B cell (primary cell): ENCODE data around the gene CNOT6L. TPM values are rescaled to one million over a fixed set of nuclear protein-coding genes. Genes with fewer than 3 reads are reported as not detected.
"Not testable (repeated sequence)": the region's sequence is repeated elsewhere in the genome, so short reads cannot be mapped to it uniquely, and the experiment has no call there.

Experiments
- ATAC-seq: fragments of 200-7000 bp; cut with Tn5 transposase; one replicate; pipeline ENCODE4 v1.10.0; 2021; ENCODE audit warnings: low read depth, mild to moderate bottlenecking, moderate number of reproducible peaks, moderate library complexity
- CTCF ChIA-PET: fragments of 350-600 bp; sonication (Branson Sonifier 250); formaldehyde crosslinking; loops from one replicate; lab custom pipeline; 2021; ENCODE audit warnings: antibody characterized with exemption, inconsistent platforms; lab: Charles Lee
- POLR2A ChIA-PET: fragments of 350-600 bp; sonication (Branson Sonifier 250); formaldehyde crosslinking; loops from one replicate; lab custom pipeline; 2021; ENCODE audit warnings: antibody characterized with exemption; lab: Charles Lee
- DNase-seq: peaks from one replicate; pipeline ENCODE4 v3.0.0; 2013
- H2AFZ ChIP-seq: 2 replicates; pipeline ENCODE4 v1.6.1; 2012; ENCODE audit warnings: mild to moderate bottlenecking, low read depth, low read length; ENCODE audit not compliant: insufficient read depth, poor library complexity, severe bottlenecking
- H3K27ac ChIP-seq, 2 donors: 1 replicate in 1 of 2; 2 replicates in 1 of 2; pipeline ENCODE4 v1.5.1; 2012 to 2013; ENCODE audit warnings: low read length in 2 of 2, mild to moderate bottlenecking in 2 of 2, moderate library complexity in 1 of 2
- H3K27me3 ChIP-seq, 4 experiments: fragments of 200-600 bp in 1 of 4; sonication (generic) in 1 of 4; replicated peaks in 1 of 4; 1 replicate in 2 of 4; 2 replicates in 2 of 4; pipeline versions ENCODE4 v1.6.1 to v1.7.0; 2013 to 2016; ENCODE audit warnings: low read length in 3 of 4, mild to moderate bottlenecking in 2 of 4, mixed read lengths in 1 of 4, moderate library complexity in 1 of 4; ENCODE audit not compliant: insufficient read depth in 4 of 4, control insufficient read depth in 3 of 4; ENCODE audit errors: control extremely low read depth in 1 of 4
- H3K36me3 ChIP-seq, 2 experiments: replicated peaks in 1 of 2; 1 replicate in 1 of 2; 2 replicates in 1 of 2; pipeline versions ENCODE4 v1.6.1 to v1.7.1; 2013; ENCODE audit warnings: low read length in 1 of 2; ENCODE audit not compliant: insufficient read depth in 2 of 2, control insufficient read depth in 1 of 2; ENCODE audit errors: control extremely low read depth in 1 of 2, extremely low read depth in 1 of 2
- H3K4me1 ChIP-seq, 2 donors: fragments of 200-600 bp in 1 of 2; sonication (generic) in 1 of 2; 1 replicate in 1 of 2; 2 replicates in 1 of 2; pipeline versions ENCODE4 v1.5.1 to v1.6.1; 2013 to 2017; ENCODE audit warnings: low read length in 2 of 2; ENCODE audit not compliant: control insufficient read depth in 2 of 2, insufficient read depth in 2 of 2
- H3K4me2 ChIP-seq: replicated peaks from 2 replicates; pipeline ENCODE3; 2012; ENCODE audit warnings: mild to moderate bottlenecking, low read depth, low read length; ENCODE audit not compliant: poor library complexity, severe bottlenecking
- H3K4me3 ChIP-seq, 5 experiments: fragments of 200-600 bp in 1 of 5; sonication (generic) in 1 of 5; 1 replicate in 3 of 5; 2 replicates in 2 of 5; pipeline versions ENCODE4 v1.5.1 to v1.7.0; 2011 to 2016; ENCODE audit warnings: low read length in 4 of 5, mild to moderate bottlenecking in 4 of 5, low read depth in 2 of 5, control low read depth in 1 of 5, moderate library complexity in 1 of 5; ENCODE audit not compliant: insufficient read depth in 1 of 5; ENCODE audit errors: control extremely low read depth in 1 of 5, extremely low read depth in 1 of 5
- H3K79me2 ChIP-seq: fragments of 200-600 bp; sonication (generic); one replicate; pipeline ENCODE4 v1.6.0; 2016; ENCODE audit warnings: low read length; ENCODE audit not compliant: control insufficient read depth, insufficient read depth
- H3K9ac ChIP-seq: fragments of 200-600 bp; sonication (generic); 2 replicates; pipeline ENCODE4 v1.6.1; 2017; ENCODE audit warnings: mild to moderate bottlenecking, low read length, moderate library complexity
- H3K9me3 ChIP-seq, 3 donors: one replicate each; pipeline versions ENCODE4 v1.6.1 to v1.7.1; 2013; ENCODE audit warnings: low read length in 2 of 3; ENCODE audit not compliant: control insufficient read depth in 2 of 3, insufficient read depth in 1 of 3; ENCODE audit errors: control extremely low read depth in 1 of 3
- H4K20me1 ChIP-seq: 2 replicates; pipeline ENCODE4 v1.6.0; 2012; ENCODE audit warnings: mild to moderate bottlenecking, low read length; ENCODE audit not compliant: insufficient read depth, control insufficient read depth, poor library complexity, severe bottlenecking
- H3K27ac Mint-ChIP-seq: one replicate; pipeline ENCODE4 v1.8.0; 2021; ENCODE audit warnings: mixed read lengths
- H3K27me3 Mint-ChIP-seq: one replicate; pipeline ENCODE4 v1.8.0; 2021; ENCODE audit warnings: mixed read lengths
- H3K4me1 Mint-ChIP-seq: one replicate; pipeline ENCODE4 v1.8.0; 2021; ENCODE audit warnings: mixed read lengths
- H3K4me3 Mint-ChIP-seq: one replicate; pipeline ENCODE4 v1.8.0; 2021; ENCODE audit warnings: mixed read lengths
- H3K9me3 Mint-ChIP-seq: one replicate; pipeline ENCODE4 v1.8.0; 2022; ENCODE audit warnings: mixed read lengths; ENCODE audit not compliant: insufficient read depth
- EZH2 ChIP-seq: IDR thresholded peaks from 2 replicates; pipeline ENCODE4 v1.6.1; 2012; ENCODE audit warnings: borderline replicate concordance, low read depth, mild to moderate bottlenecking, moderate library complexity, low read length; ENCODE audit not compliant: insufficient read depth, poor library complexity, severe bottlenecking
- WGBS: methylation state at CpG from one replicate; pipeline ENCODE4 v1.1.5; 2013; ENCODE audit warnings: missing lambda C conversion rate; ENCODE audit not compliant: insufficient coverage; 5-methylcytosine and 5-hydroxymethylcytosine counted together
- intact Hi-C: fragments of 100-400 bp; cut with micrococcal nuclease; formaldehyde crosslinking; loops from one replicate; pipeline ENCODE4 v1.10.0; 2022
- polyA plus RNA-seq: library from polyadenylated mRNA; depleted of rRNA; stranded (reverse); fragments of >200 nt; gene quantifications from 2 replicates; pipeline ENCODE4 v1.2.3, GENCODE V29; 2012
- total RNA-seq, 2 donors: library from RNA; stranded (reverse); fragments of 120-200 nt in 1 of 2; gene quantifications; 1 replicate in 1 of 2; 2 replicates in 1 of 2; pipeline versions ENCODE4 v1.2.3 to v1.2.4, GENCODE V29; 2013 to 2022
- TF ChIP-seq, protein P1 (sequence below): fragments of 200-600 bp; IDR thresholded peaks from one replicate; pipeline ENCODE4 v1.8.0; 2022; ENCODE audit warnings: antibody characterized with exemption, mild to moderate bottlenecking

The CNOT6L gene
- total and polyA plus RNA-seq, 2 donors (not counting 1 experiment from before 2014, with no cell fraction given): 18.8 to 119 TPM

DNA sequence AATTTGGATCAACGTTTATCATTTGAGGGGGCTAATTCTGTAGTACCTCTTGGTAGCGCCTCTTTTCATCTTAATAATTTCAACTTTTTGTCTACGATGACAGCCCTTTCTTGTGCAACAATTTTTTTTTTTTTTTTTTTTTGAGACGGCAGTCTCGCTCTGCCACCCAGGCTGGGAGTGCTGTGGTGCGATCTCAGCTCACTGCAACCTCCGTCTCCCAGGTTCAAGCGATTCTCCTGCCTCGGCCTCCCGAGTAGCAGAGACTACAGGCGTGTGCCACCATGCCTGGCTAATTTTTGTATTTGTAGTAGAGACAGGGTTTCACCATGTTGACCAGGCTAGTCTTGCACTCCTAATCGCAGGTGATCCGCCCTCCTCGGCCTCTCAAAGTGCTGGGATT, 44.2 kb upstream of the CNOT6L start:
- H3K4me3 ChIP-seq: peak overlapping the region; percentile 68 to 98 (median 80)
- H3K27ac Mint-ChIP-seq: peak overlapping the region; percentile 98
- intact Hi-C loops: loop anchor here (2.0 to 5.0 kb wide), 5 partner anchors 707 to 1871 kb away; partner anchors contain the start of genes BMP2K, CCNG2, CCNI and SDAD1
- H3K4me3 Mint-ChIP-seq: peak overlapping the region; percentile 99
- peaks cover 38% of the 10 kb centered on the region for H3K4me1 Mint-ChIP-seq
- H3K4me1 ChIP-seq: peaks cover 17 to 21% of the 10 kb centered on the region in 2 donors
- not testable (repeated sequence) for H3K27me3 ChIP-seq, H3K27me3 Mint-ChIP-seq, ATAC-seq, DNase-seq, H3K9me3 Mint-ChIP-seq, H3K9me3 ChIP-seq, H4K20me1 ChIP-seq
- H3K4me2 ChIP-seq: peak overlapping the region; percentile 91
- POLR2A ChIA-PET: interaction anchor here (5.0 kb wide), 1 partner anchor 44 kb away, joined by 142 read pairs; the partner anchor contains the start of gene CNOT6L
- peak overlapping the region; percentile 92 for H2AFZ ChIP-seq
- peak overlapping the region; percentile 100 for H3K9ac ChIP-seq
- CTCF ChIA-PET: interaction anchor here (2.5 kb wide), 1 partner anchor 43 kb away, joined by 24 read pairs; no protein-coding TSS in a partner anchor
- H3K36me3 ChIP-seq: peaks cover 0 to 13% of the 10 kb centered on the region in 2 experiments
- 18% methylated on average over 11 of the region's 14 CpGs for WGBS
- H3K27ac ChIP-seq: peak overlapping the region; percentile 99 to 100
- peaks cover 69% of the 10 kb centered on the region for H3K79me2 ChIP-seq

GRCh38 chr4:77862478-77863216, 43.5 kb upstream of the CNOT6L start, which contains the start of gene MRPL1:
Gene MRPL1, plus strand, starts transcription at chr4:77862830. Its CDS starts 19 bp downstream, at chr4:77862849.
- peak within 1 kb of the TSS; percentile 99 to 100 for H3K27ac ChIP-seq
- peaks cover 64% of the 10 kb centered on the region for H3K79me2 ChIP-seq
- intact Hi-C loops: loop anchor here (1.0 to 5.0 kb wide), 8 partner anchors 9 to 1870 kb away; partner anchors contain the start of genes BMP2K, CCNG2, CCNI and PAQR3
- Mint-ChIP-seq H3K9me3 (no peaks in the 10 kb centered on the region), H3K27ac (peak within 1 kb of the TSS; percentile 98), H3K4me3 (peak within 1 kb of the TSS; percentile 99), H3K4me1 (peaks cover 41% of the 10 kb centered on the region), H3K27me3 (no peaks in the 10 kb centered on the region)
- H4K20me1 ChIP-seq: no peaks in the 10 kb centered on the region
- ATAC-seq (peak; percentile 86), DNase-seq (peak; percentile 95)
- peaks cover 0 to 13% of the 10 kb centered on the region in 2 experiments for H3K36me3 ChIP-seq
- H2AFZ ChIP-seq: peak within 1 kb of the TSS; percentile 92
- H3K4me2 ChIP-seq: peak within 1 kb of the TSS; percentile 91
- peaks cover 17 to 21% of the 10 kb centered on the region in 2 donors for H3K4me1 ChIP-seq
- POLR2A ChIA-PET: interaction anchor here (0.6 to 5.0 kb wide), 9 partner anchors 9 to 1076 kb away, joined by 3 to 142 read pairs (median 5); partner anchors contain the start of genes CCNI, CNOT6L and PAQR3
- H3K9ac ChIP-seq: peak within 1 kb of the TSS; percentile 100
- H3K4me3 ChIP-seq: peak within 1 kb of the TSS; percentile 68 to 98 (median 80)
- no peak for TF ChIP-seq EZH2
- TF ChIP-seq, protein P1, sequence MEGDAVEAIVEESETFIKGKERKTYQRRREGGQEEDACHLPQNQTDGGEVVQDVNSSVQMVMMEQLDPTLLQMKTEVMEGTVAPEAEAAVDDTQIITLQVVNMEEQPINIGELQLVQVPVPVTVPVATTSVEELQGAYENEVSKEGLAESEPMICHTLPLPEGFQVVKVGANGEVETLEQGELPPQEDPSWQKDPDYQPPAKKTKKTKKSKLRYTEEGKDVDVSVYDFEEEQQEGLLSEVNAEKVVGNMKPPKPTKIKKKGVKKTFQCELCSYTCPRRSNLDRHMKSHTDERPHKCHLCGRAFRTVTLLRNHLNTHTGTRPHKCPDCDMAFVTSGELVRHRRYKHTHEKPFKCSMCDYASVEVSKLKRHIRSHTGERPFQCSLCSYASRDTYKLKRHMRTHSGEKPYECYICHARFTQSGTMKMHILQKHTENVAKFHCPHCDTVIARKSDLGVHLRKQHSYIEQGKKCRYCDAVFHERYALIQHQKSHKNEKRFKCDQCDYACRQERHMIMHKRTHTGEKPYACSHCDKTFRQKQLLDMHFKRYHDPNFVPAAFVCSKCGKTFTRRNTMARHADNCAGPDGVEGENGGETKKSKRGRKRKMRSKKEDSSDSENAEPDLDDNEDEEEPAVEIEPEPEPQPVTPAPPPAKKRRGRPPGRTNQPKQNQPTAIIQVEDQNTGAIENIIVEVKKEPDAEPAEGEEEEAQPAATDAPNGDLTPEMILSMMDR: no peak
- WGBS: 0% methylated on average over 25 of the region's 33 CpGs
- H3K9me3 ChIP-seq: no peaks in the 10 kb centered on the region
- H3K27me3 ChIP-seq: no peaks in the 10 kb centered on the region
- CTCF ChIA-PET: interaction anchor here (0.6 to 2.7 kb wide), 11 partner anchors 9 to 1043 kb away, joined by 3 to 24 read pairs (median 4); partner anchors contain the start of gene CNOT6L
